ENCODE results near the gene PGAP3. TPM values are rescaled to one million over a fixed set of nuclear protein-coding genes. Genes with fewer than 3 reads are reported as not detected.

The PGAP3 gene
- total and polyA plus RNA-seq, 4 donors: 15.9 to 39.7 (median 26.4) TPM

GRCh38 chr17:39665642-39666224, 22.1 kb downstream of the PGAP3 start:
- Histone ChIP-seq H3K4me1 (ENCODE audit: control insufficient read depth in 5 of 5, insufficient read depth in 5 of 5, low read length in 5 of 5) (peaks cover 0 to 46% (median 0%) of the 10 kb centered on the region in 5 donors), H3K27ac (ENCODE audit: low read depth in 1 of 2, low read length in 1 of 2) (peak overlapping the region; percentile 15 to 91), H3K27me3 (ENCODE audit: control insufficient read depth in 3 of 3, insufficient read depth in 3 of 3, low read length in 2 of 3) (peaks cover 0 to 10% (median 4%) of the 10 kb centered on the region in 3 donors), H3K4me3 (no peak overlapping the region), H3K9ac (ENCODE audit: insufficient read depth in 1 of 2, low read length in 2 of 2) (no peak overlapping the region), H3K36me3 (ENCODE audit: control insufficient read depth in 4 of 4, insufficient read depth in 4 of 4, low read length in 4 of 4) (peaks cover 0 to 20% (median under 1%) of the 10 kb centered on the region in 4 donors), H3K9me3 (ENCODE audit: control insufficient read depth in 4 of 4, insufficient read depth in 3 of 4, low read length in 3 of 4) (no peaks in the 10 kb centered on the region)
- 70 to 76% methylated on average over 17 of the region's 17 CpGs for WGBS, 2 donors
- no peak for ATAC-seq (ENCODE audit: insufficient read depth, low FRiP score)
- DNase-seq: peak in 1 of 3 donors; percentile 50
- no peak for TF ChIP-seq CTCF (IDR thresholded peaks at IDR 0.05; ENCODE audit: control extremely low read depth, extremely low read depth)

GRCh38 chr17:39664581-39665561, 23.0 kb downstream of the PGAP3 start, which contains the start of gene TCAP:
TSS of gene TCAP (plus strand) at chr17:39665349. CDS start at chr17:39665360, 11 bp downstream.
- whole genome bisulfite sequencing, 2 donors: 65% methylated on average over 15 of the region's 15 CpGs
- Histone ChIP-seq H3K27ac (ENCODE audit: low read depth in 1 of 2, low read length in 1 of 2) (peak within 1 kb of the TSS; percentile 15 to 91), H3K9me3 (ENCODE audit: control insufficient read depth in 4 of 4, insufficient read depth in 3 of 4, low read length in 3 of 4) (no peaks in the 10 kb centered on the region), H3K4me1 (ENCODE audit: control insufficient read depth in 5 of 5, insufficient read depth in 5 of 5, low read length in 5 of 5) (peaks cover 0 to 54% (median 5%) of the 10 kb centered on the region in 5 donors), H3K36me3 (ENCODE audit: control insufficient read depth in 4 of 4, insufficient read depth in 4 of 4, low read length in 4 of 4) (peaks cover 0 to 29% (median 5%) of the 10 kb centered on the region in 4 donors), H3K4me3 (no peak within 1 kb of the TSS), H3K27me3 (ENCODE audit: control insufficient read depth in 3 of 3, insufficient read depth in 3 of 3, low read length in 2 of 3) (peaks cover 0 to 10% (median 4%) of the 10 kb centered on the region in 3 donors), H3K9ac (ENCODE audit: insufficient read depth in 1 of 2, low read length in 2 of 2) (no peak within 1 kb of the TSS)
- TF ChIP-seq CTCF (IDR thresholded peaks at IDR 0.05; ENCODE audit: control extremely low read depth, extremely low read depth): no peak
- peak in 1 of 3 donors; percentile 34 for DNase-seq
- no peak for ATAC-seq (ENCODE audit: insufficient read depth, low FRiP score)

- Histone ChIP-seq H3K27ac (ENCODE audit: low read depth in 1 of 2, low read length in 1 of 2) (peak overlapping the region; percentile 0 to 91), H3K4me1 (ENCODE audit: control insufficient read depth in 5 of 5, insufficient read depth in 5 of 5, low read length in 5 of 5) (peaks cover 0 to 54% (median 8%) of the 10 kb centered on the region in 5 donors), H3K36me3 (ENCODE audit: control insufficient read depth in 4 of 4, insufficient read depth in 4 of 4, low read length in 4 of 4) (peaks cover 0 to 35% (median 5%) of the 10 kb centered on the region in 4 donors), H3K4me3 (no peak overlapping the region), H3K27me3 (ENCODE audit: control insufficient read depth in 3 of 3, insufficient read depth in 3 of 3, low read length in 2 of 3) (peaks cover 0 to 10% (median 4%) of the 10 kb centered on the region in 3 donors), H3K9ac (ENCODE audit: insufficient read depth in 1 of 2, low read length in 2 of 2) (no peak overlapping the region), H3K9me3 (ENCODE audit: control insufficient read depth in 4 of 4, insufficient read depth in 3 of 4, low read length in 3 of 4) (no peaks in the 10 kb centered on the region)
- TF ChIP-seq CTCF (IDR thresholded peaks at IDR 0.05; ENCODE audit: control extremely low read depth, extremely low read depth): no peak
- ATAC-seq (ENCODE audit: insufficient read depth, low FRiP score): no peak
- 57 to 73% methylated on average over 17 of the region's 17 CpGs for WGBS, 2 donors
- DNase-seq: no peak
Measured at GRCh38 chr17:39663688-39664580, 23.9 kb downstream of the PGAP3 start.
